PFSK-1 (cell line): ENCODE data around the gene PRSS35.

Source experiments
- FOXP2 ChIP-seq: optimal IDR thresholded peaks from 2 replicates; pipeline ENCODE3; 2011; ENCODE audit warnings: borderline replicate concordance, control low read depth, inconsistent platforms; ENCODE audit not compliant: insufficient read depth; ENCODE audit errors: extremely low read length, extremely low read depth
- POLR2AphosphoS5 ChIP-seq: IDR thresholded peaks from 2 replicates; pipeline ENCODE4 v1.6.1; 2012; ENCODE audit warnings: low read depth, mild to moderate bottlenecking, control low read depth, low read length, moderate library complexity
- REST ChIP-seq, 2 experiments: IDR thresholded peaks; 2 replicates each; pipeline versions ENCODE4 v1.6.1 to v1.8.0; 2011 to 2012; ENCODE audit warnings: low read depth in 2 of 2, low read length in 2 of 2, control low read depth in 1 of 2, inconsistent platforms in 1 of 2, mild to moderate bottlenecking in 1 of 2, moderate library complexity in 1 of 2; ENCODE audit not compliant: insufficient read depth in 1 of 2
- SIN3A ChIP-seq: IDR thresholded peaks from 2 replicates; pipeline ENCODE4 v1.6.1; 2012; ENCODE audit warnings: mild to moderate bottlenecking, low read length, moderate library complexity, borderline replicate concordance; ENCODE audit not compliant: insufficient read depth
- TAF1 ChIP-seq: IDR thresholded peaks from 2 replicates; pipeline ENCODE4 v1.6.1; 2012; ENCODE audit warnings: low read length, control low read depth, borderline replicate concordance; ENCODE audit not compliant: insufficient read depth

The PRSS35 gene

GRCh38 chr6:83574783-83575182 lies 62.4 kb downstream of the PRSS35 start:
- TF ChIP-seq REST (IDR thresholded peaks at IDR 0.05; ENCODE audit: insufficient read depth in 1 of 2, low read depth in 2 of 2, low read length in 2 of 2) (no peak), SIN3A (no peak), FOXP2 (no peak), POLR2AphosphoS5 (no peak), TAF1 (no peak)
